ENCODE measurements around the gene GNAI3. TPM values are rescaled to one million over a fixed set of nuclear protein-coding genes. Genes with fewer than 3 reads are reported as not detected.

Gene GNAI3
- total RNA-seq, 1 donor from 2014 or later, result 4.9 TPM

DNA sequence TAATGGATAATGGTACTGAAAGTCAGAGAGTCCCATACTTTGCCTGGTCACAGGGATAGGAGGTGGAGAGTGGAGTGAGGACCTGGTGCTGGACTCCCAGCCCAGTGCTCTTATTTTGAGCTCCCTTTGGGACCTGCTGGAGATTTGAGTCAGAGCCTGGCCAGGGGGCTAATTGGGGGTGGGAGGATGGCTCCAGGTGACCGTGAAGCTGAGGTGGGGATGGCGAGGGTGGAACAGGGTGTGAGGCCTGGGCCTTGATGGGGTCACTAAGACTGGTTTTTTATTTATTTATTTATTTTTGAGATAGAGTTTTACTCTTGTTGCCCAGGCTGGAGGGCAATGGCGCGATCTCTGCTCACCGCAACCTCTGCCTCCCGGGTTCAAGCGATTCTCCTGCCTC is 89.0 kb downstream of the GNAI3 start:
- H3K27ac ChIP-seq, result no peak overlapping the region
- no peaks in the 10 kb centered on the region for H3K27me3 ChIP-seq
- H3K36me3 ChIP-seq, result no peaks in the 10 kb centered on the region
- intact Hi-C loops (cut with DNase I), result loop anchor here (10.0 kb wide), 1 partner anchor 347 kb away; the partner anchor contains the start of gene AHCYL1
- H3K4me3 ChIP-seq, result no peak overlapping the region
- peak; percentile 40 to 71 for DNase-seq (ENCODE audit: extremely low spot score in 2 of 2)
- peaks cover 37% of the 10 kb centered on the region for H3K4me1 ChIP-seq
- H3K9me3 ChIP-seq, result no peaks in the 10 kb centered on the region
- TF ChIP-seq, protein P1, sequence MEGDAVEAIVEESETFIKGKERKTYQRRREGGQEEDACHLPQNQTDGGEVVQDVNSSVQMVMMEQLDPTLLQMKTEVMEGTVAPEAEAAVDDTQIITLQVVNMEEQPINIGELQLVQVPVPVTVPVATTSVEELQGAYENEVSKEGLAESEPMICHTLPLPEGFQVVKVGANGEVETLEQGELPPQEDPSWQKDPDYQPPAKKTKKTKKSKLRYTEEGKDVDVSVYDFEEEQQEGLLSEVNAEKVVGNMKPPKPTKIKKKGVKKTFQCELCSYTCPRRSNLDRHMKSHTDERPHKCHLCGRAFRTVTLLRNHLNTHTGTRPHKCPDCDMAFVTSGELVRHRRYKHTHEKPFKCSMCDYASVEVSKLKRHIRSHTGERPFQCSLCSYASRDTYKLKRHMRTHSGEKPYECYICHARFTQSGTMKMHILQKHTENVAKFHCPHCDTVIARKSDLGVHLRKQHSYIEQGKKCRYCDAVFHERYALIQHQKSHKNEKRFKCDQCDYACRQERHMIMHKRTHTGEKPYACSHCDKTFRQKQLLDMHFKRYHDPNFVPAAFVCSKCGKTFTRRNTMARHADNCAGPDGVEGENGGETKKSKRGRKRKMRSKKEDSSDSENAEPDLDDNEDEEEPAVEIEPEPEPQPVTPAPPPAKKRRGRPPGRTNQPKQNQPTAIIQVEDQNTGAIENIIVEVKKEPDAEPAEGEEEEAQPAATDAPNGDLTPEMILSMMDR (IDR thresholded peaks at IDR 0.05), result no peak
- TF ChIP-seq POLR2A (IDR thresholded peaks at IDR 0.05) (no peak), POLR2AphosphoS5 (IDR thresholded peaks at IDR 0.05; ENCODE audit: insufficient read depth in 1 of 2, low read depth in 1 of 2) (no peak)

DNA sequence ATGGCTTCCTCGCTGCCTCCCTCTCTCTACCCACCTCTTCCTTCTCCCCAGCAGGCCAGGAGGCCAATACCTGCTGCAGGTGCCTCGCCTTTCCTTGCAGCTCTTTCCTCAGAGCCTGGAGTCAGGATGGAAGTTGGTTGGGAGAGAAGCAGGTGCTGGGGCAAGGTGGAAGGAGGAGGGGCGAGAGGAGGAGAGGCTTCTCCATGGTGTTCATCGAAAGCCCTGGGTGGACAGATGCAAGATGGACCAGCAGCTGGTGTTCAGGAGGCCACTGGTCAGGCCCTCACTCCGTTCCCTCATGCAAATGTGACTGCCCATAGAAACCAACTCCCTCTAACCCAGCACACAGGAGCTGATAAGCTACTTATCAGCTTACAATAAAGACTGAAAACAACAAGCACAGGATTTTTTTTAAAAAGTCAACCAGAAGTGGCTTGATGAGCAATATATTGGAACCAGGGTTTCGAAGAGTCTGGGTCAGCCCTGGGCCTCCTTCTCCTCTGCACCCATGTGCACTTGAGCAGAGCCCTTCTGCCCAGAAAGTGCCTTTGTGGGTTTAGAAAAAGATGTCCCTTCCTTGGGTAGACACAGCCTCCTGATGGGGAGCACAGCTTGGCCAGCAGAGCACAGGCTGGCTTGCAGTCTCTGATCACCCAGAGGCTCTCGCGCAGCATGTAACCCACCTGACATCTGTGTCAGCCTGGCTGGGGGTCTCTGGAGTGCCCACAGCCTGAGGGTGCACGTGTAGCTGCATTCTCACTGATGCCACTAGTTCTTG is 90.8 kb downstream of the GNAI3 start:
- Histone ChIP-seq H3K9me3 (no peaks in the 10 kb centered on the region), H3K4me1 (peaks cover 39% of the 10 kb centered on the region), H3K4me3 (no peak overlapping the region), H3K36me3 (no peaks in the 10 kb centered on the region), H3K27me3 (no peaks in the 10 kb centered on the region), H3K27ac (no peak overlapping the region)
- no peak for TF ChIP-seq POLR2AphosphoS5 (IDR thresholded peaks at IDR 0.05; ENCODE audit: insufficient read depth in 1 of 2, low read depth in 1 of 2)
- TF ChIP-seq, protein P1 (IDR thresholded peaks at IDR 0.05), result no peak
- TF ChIP-seq POLR2A (IDR thresholded peaks at IDR 0.05), result no peak
- intact Hi-C loops (cut with DNase I), result loop anchor here (10.0 kb wide), 1 partner anchor 346 kb away; the partner anchor contains the start of gene AHCYL1
- peak; percentile 83 to 95 for DNase-seq (ENCODE audit: extremely low spot score in 2 of 2)

DNA sequence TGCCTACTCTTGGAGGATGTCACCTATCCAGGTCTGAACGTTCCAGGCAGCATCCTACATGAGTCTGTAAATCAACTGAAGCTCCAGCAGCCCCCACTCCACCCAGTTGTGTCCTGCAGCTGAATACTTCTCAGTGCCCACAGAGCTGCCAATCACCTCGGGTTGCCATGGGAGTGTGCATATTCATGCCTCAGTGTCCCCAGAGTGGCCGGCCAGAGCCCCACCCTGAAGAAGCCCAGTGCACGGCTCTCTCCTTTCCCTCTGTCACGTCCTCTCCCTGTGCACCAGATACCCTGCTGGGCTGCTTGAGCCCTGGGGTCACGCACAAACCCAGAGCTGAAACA is 91.4 kb downstream of the GNAI3 start:
- peak; percentile 60 to 93 for DNase-seq (ENCODE audit: extremely low spot score in 2 of 2)
- H3K4me1 ChIP-seq, result peaks cover 39% of the 10 kb centered on the region
- H3K36me3 ChIP-seq, result no peaks in the 10 kb centered on the region
- TF ChIP-seq POLR2AphosphoS5 (IDR thresholded peaks at IDR 0.05; ENCODE audit: insufficient read depth in 1 of 2, low read depth in 1 of 2) (no peak), POLR2A (IDR thresholded peaks at IDR 0.05) (no peak)
- TF ChIP-seq, protein P1 (IDR thresholded peaks at IDR 0.05), result no peak
- intact Hi-C loops (cut with DNase I), result loop anchor here (5.0 to 10.0 kb wide), 3 partner anchors 93 to 345 kb away; partner anchors contain the start of genes AHCYL1 and GNAI3
- H3K27ac ChIP-seq, result no peak overlapping the region
- no peaks in the 10 kb centered on the region for H3K27me3 ChIP-seq
- H3K9me3 ChIP-seq, result no peaks in the 10 kb centered on the region
- no peak overlapping the region for H3K4me3 ChIP-seq

DNA sequence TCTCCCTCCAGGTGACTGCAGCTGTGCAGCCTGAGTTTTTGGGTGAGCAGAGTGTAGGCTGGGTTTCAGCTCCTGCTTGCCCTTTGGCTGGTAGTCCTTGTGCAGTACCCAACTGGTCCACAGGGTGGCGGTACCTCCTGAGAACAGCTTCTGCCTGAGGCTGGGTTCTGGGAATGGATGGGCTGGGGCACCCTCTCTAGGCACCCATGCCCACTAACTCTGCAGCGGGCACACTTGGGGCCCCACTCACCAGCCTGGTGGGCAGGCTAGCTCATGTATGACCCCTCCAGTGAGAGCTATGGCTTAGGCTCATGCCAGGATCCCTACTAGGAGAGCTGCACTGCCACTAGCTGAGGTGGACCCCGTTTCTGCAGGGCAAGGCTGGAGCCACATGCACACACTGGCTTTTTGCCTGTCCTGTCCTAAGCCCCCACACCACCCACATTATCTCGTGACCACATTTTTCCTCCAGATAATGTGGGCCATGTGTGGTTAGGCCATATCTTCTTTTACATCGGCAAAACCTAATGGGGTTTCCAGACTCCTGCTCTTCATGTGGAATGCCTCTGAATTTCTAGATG is 92.0 kb downstream of the GNAI3 start:
- no peaks in the 10 kb centered on the region for H3K27me3 ChIP-seq
- intact Hi-C loops (cut with DNase I), result loop anchor here (5.0 kb wide), 2 partner anchors 93 to 132 kb away; partner anchors contain the start of gene GNAI3
- H3K36me3 ChIP-seq, result no peaks in the 10 kb centered on the region
- DNase-seq (ENCODE audit: extremely low spot score in 2 of 2), result peak; percentile 87 to 96
- TF ChIP-seq, protein P1 (IDR thresholded peaks at IDR 0.05), result peak; percentile 69 to 90 (median 81)
- no peak for TF ChIP-seq POLR2AphosphoS5 (IDR thresholded peaks at IDR 0.05; ENCODE audit: insufficient read depth in 1 of 2, low read depth in 1 of 2)
- no peak for TF ChIP-seq POLR2A (IDR thresholded peaks at IDR 0.05)
- H3K4me1 ChIP-seq, result peaks cover 37% of the 10 kb centered on the region
- H3K4me3 ChIP-seq, result no peak overlapping the region
- no peaks in the 10 kb centered on the region for H3K9me3 ChIP-seq
- no peak overlapping the region for H3K27ac ChIP-seq

All from vagina (tissue), 2 donors.